NCI-H748 (cell line): ENCODE measurements around the gene SLC18B1.

ENCODE experiments used
- DNase-seq: peaks from one replicate; lab custom pipeline; 2025; ENCODE audit not compliant: unreplicated experiment; lab: John Stamatoyannopoulos, UW

SLC18B1 gene

DNA sequence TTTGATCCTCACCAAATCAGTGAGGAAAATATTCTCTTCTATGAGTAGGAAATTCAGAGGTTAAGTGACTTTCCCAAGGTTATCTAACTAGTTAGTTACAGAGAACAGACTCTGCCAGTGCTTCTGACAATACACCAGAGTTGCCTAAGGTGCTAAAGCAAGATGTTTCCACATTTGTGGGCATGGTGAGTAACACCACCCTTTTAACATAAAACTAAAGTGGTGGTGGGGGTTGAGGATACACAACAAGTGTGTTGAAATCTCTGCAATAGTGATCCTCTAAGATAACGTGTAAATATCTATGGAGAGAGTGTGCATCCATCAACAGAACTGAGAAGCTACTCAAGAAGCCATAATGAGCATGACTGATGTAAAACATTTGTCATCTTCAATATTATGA, 52.4 kb downstream of the SLC18B1 start:
- no peak for DNase-seq

DNA sequence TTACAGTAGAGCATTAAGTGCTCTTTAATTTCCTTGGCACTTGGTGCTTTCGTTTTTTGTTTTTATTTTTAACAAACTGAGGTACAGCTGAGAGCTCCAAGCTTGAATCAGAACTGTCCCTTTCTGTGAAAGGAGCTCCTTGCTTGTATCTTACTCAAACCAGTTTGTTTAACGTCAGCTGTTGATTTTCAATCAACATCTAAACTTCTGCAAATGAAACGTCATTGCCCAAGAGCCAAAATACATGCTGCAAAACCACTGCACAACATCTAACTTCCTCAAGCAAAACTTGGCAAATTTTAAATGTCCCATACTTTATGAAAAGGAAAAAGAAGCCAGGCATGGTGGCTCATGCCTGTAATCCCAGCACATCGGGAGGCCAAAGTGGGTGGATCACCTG, 55.9 kb downstream of the SLC18B1 start:
- no peak for DNase-seq

DNA sequence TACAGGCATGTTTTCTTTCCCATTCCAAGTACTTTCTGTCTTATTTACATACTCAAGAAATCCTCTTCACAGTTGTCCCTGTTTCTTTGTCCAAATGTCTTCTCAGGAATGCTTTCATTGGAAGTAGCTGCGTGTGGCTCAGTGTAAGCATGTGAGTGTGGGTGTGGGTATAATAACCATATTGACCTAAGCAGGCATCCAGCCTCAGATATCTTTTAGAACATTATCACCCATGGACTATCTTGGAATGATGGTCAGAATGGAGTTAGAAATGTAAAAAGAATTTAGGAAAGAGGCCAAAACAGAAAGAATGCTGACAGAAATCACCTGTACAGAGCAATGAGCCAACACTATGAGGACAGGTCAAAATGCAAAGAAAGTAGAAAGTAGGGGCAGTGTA, 57.2 kb downstream of the SLC18B1 start:
- no peak for DNase-seq

DNA sequence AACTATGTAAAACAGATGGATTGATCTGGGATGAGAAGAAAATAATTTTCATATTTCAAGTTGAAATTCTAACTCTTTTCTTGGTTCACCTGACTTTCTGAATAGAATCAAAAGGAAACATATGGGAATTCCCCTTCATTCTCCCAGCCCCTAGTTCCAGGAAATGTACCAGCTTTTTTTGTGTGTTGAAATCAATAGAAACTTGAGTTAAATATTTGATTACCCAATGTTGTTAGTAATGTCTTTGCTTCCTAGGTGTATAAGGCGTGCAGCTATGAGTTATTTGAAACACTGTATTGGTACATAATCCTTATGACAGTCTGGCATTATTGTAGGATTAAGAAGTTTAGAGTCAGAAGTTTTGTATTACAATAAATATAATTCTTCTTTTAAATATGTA, 62.2 kb downstream of the SLC18B1 start:
- no peak for DNase-seq

DNA sequence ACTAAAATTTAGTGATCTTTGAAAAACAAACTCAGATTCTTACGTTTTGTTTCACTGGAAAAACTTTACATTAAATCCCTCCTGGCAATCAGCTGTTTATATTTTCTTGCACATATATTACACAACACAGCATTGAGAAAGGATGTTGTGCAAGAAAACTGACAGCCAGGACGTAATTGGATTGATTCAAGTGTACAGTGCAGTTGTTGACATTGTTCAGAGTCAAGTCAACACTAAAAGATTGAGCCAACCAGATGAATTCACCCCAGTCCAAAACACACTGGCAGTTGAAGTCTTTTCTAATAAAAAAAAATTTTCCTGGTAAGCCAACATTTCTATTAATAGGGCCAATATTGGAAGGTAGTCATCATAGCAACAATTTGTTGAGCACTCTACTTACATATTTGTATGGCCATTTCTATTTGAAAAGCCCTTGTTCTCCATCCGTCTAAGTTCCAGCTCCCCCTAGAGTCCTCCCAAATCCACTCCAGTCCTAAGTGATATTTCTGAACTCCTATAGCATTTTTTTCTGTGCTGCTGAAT, 63.7 kb downstream of the SLC18B1 start:
- no peak for DNase-seq

DNA sequence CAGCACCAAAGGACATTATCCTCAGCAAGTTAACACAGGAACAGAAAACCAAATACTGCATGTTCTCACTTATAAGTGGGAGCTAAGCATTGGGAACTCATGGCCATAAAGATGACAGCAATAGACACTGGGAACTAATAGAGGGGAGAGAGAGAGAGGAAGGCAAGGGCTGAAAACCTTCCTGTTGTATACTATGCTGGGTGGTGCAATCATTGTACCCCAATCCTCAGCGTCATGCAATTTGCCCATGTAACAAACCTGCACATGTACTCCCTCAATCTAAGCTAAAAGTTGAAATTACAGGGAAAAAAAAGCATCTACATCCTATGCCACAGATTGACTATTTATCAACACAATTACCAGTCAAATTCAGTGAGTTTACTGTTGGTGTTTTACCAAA, 64.6 kb downstream of the SLC18B1 start:
- DNase-seq, result no peak

DNA sequence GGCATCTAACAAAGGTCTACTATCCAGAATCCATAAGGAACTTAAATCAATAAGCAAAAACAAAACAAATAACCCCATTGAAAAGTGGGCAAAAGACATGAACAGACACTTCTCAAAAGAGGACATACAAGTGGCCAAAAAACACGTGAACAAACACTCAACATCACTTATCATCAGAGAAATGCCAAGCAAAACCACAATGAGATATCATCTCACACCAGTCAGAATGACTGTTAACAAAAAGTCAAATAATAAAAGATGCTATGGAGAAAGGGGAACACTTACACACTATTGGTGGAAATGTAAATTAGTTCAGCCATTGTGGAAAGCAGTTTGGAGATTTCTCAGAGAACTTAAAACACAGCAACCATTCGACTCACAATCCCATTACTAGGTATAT, 65.2 kb downstream of the SLC18B1 start:
- DNase-seq, result no peak

DNA sequence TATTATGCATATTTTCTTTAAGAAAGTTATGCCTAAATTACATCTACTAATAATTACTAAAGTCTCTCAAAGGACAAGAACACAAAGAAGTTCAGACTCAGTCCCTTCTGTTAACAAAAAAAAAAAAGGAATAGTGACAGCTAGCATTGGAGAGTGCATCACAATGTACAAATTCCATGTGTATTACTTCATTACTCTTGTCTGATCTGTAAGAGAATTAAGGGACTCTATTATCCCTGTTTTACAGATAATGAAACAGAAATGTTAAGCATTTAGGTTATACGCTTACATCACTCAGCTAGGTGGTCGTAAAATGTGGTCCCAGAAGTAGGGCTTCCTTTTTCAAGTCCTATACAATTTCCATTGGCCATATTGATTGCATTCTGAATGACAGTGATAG, 67.4 kb downstream of the SLC18B1 start:
- no peak for DNase-seq

DNA sequence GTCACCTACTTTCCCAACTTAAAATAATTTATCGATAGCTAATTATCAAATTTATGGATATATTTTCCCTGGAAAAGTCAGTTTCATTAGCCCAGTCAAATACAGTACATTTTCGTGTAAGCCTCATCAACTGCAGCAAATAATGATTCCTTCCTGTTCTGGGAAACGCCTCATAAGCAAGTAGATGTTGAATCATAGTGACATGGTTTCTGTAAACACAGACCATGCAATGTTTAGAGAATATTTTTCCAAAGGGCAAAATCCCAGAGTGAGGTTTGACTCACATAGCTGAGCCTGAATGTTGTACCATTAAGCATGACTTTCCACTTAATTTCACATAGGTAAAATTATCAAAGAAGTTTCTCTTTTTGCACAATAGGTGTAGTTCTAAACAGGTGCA, 67.9 kb downstream of the SLC18B1 start:
- no peak for DNase-seq

DNA sequence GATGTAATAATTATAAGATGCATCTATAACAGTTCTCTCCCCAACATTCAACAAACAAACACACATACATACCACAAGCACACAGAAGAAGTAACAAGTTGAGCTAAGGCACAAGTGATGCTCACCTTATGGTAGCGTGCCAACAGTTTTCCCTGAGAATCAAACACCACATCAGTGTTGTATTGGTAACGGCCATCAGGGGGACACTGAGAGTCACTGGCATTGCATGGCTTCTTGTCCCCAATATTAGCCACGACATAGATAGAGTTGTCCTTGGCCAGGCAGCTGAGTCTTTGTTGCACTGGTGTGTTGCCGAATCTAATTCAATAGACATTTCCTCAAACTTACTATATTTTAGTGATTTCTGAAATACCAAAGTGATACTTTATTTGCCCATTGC, 69.8 kb downstream of the SLC18B1 start:
- no peak for DNase-seq

DNA sequence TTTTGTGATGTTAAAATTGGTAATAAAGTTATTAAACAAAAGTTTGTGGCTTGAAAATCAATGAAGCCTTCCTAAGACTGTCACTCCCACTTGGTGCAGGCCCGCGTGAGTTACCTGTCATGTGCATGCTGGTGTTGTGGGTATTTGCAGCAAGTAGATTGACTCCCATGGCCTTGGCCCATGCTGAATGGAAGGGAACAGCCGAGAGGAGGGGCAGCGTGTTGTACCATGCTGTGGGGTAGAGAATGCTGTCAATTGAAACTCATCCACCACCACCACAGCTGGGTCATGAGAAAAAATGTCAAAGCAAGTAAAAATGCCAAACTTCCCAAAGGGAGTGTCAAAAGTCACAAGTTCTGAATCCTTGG, 71.8 kb downstream of the SLC18B1 start:
- no peak for DNase-seq

DNA sequence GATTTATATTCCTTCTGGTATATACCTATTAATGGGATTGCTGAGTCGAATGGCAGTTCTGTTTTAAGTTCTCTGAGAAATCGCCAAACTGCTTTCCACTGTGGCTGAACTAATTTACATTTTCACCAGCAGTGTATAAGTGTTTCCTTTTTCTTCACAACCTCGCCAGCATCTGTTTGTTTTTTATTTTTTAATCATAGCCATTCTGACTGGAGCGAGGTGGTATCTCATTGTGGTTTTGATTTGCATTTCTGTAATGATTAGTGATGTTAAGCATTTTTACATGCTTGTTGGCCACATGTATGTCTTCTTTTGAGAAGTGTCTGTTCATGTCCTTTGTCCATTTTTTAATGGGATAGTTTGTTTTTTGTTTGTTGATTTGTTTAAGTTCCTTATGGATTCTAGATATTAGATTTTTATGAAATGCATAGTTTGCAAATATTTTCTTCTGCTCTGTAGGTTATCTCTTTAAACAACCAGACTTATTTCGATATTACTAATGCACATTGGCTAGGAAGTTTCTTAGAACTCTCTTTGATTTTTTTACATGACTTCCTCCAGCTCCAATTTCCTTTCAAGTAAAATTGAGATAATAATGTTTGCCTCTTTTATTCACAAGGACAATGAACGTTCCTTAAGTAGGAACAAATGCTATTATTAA, 72.4 kb downstream of the SLC18B1 start:
- no peak for DNase-seq

DNA sequence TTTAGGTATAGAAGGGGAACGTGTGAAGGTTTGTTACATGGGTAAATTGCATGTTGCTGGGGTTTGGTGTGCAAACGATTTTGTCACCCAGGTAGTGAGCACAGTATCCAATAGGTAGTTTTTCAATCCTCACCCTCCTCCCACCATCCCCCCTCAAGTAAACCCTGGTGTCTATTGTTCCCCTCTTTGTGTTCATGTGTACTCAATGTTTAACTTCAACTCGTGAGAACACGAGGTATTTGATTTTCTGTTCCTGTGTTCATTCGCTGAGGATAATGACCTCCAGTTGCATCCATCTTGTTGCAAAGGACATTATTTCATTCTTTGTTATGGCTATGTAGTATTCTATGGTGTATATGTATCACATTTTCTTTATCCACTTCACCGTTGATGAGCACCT, 73.0 kb downstream of the SLC18B1 start:
- DNase-seq, result peak; percentile 48

DNA sequence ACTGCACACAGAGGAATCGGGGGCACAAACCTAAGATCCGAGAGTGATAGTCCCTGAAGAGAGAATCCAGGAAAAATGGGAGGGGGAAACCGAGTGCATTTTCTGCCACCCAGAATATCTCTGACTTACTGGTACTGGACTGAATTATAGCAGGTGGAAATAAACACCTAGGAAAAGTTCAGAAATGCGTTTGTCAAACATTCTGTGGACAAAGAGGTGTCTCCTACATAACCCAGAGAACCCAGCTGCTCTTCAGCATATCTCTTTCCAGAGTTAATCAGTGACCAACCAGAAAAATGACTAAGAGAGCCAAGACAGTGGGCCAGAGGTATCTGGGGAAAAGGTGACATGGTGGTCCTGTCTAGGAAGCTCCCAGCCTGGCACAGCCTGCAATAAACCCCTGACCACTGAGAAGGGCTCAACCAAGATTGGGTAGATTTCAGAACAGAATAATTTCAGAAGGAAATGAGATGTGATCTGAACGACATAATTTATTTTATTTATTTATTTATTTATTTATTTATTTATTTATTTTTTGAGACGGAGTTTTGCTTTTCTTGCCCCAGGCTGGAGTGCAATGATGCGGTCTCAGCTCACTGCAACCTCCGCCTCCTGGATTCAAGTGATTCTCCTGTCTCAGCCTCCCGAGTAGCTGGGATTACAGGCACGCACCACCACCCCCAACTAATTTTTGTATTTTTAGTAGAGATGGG, 78.5 kb downstream of the SLC18B1 start:
- DNase-seq, result no peak
